Aorta (tissue), 5 donors: ENCODE results near the gene CPEB4. TPM values are rescaled to one million over a fixed set of nuclear protein-coding genes. Genes with fewer than 3 reads are reported as not detected.

ENCODE experiments used
- ATAC-seq: fragments of 200-7000 bp; cut with Tn5 transposase; one replicate; pipeline ENCODE4 v1.9.1; 2022; ENCODE audit warnings: moderate library complexity; ENCODE audit not compliant: low FRiP score
- DNase-seq, 2 donors: peaks; one replicate each; pipeline ENCODE4 v3.0.0-alpha.2; 2020
- H3K27ac ChIP-seq, 2 donors: one replicate each; pipeline ENCODE4 v1.5.1; 2013; ENCODE audit warnings: low read length in 2 of 2, mild to moderate bottlenecking in 2 of 2, moderate library complexity in 2 of 2, control low read depth in 1 of 2, inconsistent platforms in 1 of 2, low read depth in 1 of 2
- H3K27me3 ChIP-seq, 2 donors: one replicate each; pipeline ENCODE4 v1.6.1; 2013; ENCODE audit warnings: control low read depth in 1 of 2, low read length in 1 of 2, mild to moderate bottlenecking in 1 of 2, moderate library complexity in 1 of 2; ENCODE audit not compliant: insufficient read depth in 2 of 2, control insufficient read depth in 1 of 2
- H3K36me3 ChIP-seq, 2 donors: one replicate each; pipeline ENCODE4 v1.6.1; 2013; ENCODE audit warnings: control low read depth in 1 of 2, low read length in 1 of 2, mild to moderate bottlenecking in 1 of 2; ENCODE audit not compliant: insufficient read depth in 2 of 2, control insufficient read depth in 1 of 2
- H3K4me1 ChIP-seq, 2 donors: one replicate each; pipeline ENCODE4 v1.6.1; 2013; ENCODE audit warnings: low read length in 2 of 2, control low read depth in 1 of 2, mild to moderate bottlenecking in 1 of 2, moderate library complexity in 1 of 2; ENCODE audit not compliant: insufficient read depth in 2 of 2, control insufficient read depth in 1 of 2
- H3K4me3 ChIP-seq, 2 donors: one replicate each; pipeline ENCODE4 v1.5.1; 2013; ENCODE audit warnings: low read length in 2 of 2, control low read depth in 1 of 2, mild to moderate bottlenecking in 1 of 2
- H3K9me3 ChIP-seq: one replicate; pipeline ENCODE4 v1.6.1; 2013; ENCODE audit warnings: mild to moderate bottlenecking, low read length; ENCODE audit not compliant: control insufficient read depth
- WGBS, 2 donors: extraction: QIAGEN DNeasy Blood & Tissue Kit; methylation state at CpG; one replicate each; pipeline ENCODE4 v1.1.7; 2013; 5-methylcytosine and 5-hydroxymethylcytosine counted together
- intact Hi-C, 2 donors: fragments of 100-400 bp; cut with DNase I; formaldehyde crosslinking; loops; one replicate each; pipeline versions ENCODE4 v1.14.2 to v1.15.0; 2022
- polyA plus RNA-seq, 2 donors: library from polyadenylated mRNA; stranded (reverse); fragments of 200-250 nt; gene quantifications; one replicate each; pipeline ENCODE4 v1.2.3, GENCODE V29; 2013
- total RNA-seq, 2 donors: library from RNA; stranded (reverse); fragmentation: NEBNext Ultra II Directional; extraction: Animal tissue kit (Norgen Biotek cat#: 25700); gene quantifications; one replicate each; pipeline ENCODE4 v1.2.1, GENCODE V29; 2021
- donor health status: healthy with polysubstance abuse.
- donor health status: Bipolar disorder and iron deficiency.
- donor health status: DM: no; HTN: no; CAD: no.
- donor health status: DM: no; HTN: no; CAD: no.
- donor health status: DM: yes; HTN: yes; CAD: no.

Gene CPEB4
- total and polyA plus RNA-seq, 4 donors = 9.0 to 80.1 (median 30.5) TPM

DNA sequence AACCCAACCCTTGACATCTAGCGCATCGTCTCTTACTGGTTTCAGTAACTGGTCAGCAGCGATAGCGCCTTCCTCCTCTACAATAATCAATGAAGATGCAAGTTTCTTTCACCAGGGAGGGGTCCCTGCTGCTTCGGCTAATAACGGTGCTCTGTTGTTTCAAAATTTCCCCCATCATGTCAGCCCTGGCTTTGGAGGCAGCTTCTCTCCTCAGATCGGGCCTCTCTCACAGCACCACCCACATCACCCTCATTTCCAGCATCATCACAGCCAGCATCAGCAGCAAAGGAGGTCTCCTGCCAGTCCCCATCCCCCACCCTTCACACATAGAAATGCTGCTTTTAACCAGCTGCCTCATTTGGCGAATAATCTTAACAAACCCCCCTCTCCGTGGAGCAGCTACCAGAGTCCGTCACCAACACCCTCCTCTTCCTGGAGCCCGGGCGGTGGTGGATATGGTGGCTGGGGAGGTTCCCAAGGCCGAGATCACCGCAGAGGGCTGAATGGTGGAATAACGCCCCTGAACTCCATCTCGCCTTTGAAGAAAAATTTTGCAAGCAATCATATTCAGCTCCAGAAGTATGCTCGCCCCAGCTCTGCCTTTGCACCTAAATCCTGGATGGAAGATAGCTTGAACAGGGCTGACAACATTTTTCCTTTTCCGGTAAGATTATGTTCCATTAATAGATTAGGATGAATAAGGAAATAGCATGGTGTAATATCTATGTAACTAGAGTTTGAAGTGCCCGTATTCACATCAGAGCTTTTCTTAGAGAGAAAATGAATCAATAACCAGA lies 2.2 kb downstream of the CPEB4 start:
- intact Hi-C loops = loop anchor here in 1 of 2 donors (2.0 kb wide), 1 partner anchor 82 kb away; no protein-coding TSS in a partner anchor
- 14 to 15% methylated on average over 19 of the region's 19 CpGs for WGBS, 2 donors
- ATAC-seq (no peak), DNase-seq (peak in 1 of 2 donors; percentile 66)
- Histone ChIP-seq H3K4me3 (peak overlapping the region; percentile 97 to 99), H3K4me1 (peaks cover 0 to 6% of the 10 kb centered on the region in 2 donors), H3K9me3 (no peaks in the 10 kb centered on the region), H3K36me3 (no peaks in the 10 kb centered on the region), H3K27me3 (no peaks in the 10 kb centered on the region), H3K27ac (peak overlapping the region; percentile 9 to 96)

- H3K36me3 ChIP-seq = no peaks in the 10 kb centered on the region
- H3K4me3 ChIP-seq = peak overlapping the region; percentile 90 to 97
- peak overlapping the region in 1 of 2 donors; percentile 32 for H3K27ac ChIP-seq
- H3K27me3 ChIP-seq = no peaks in the 10 kb centered on the region
- no peak for ATAC-seq
- intact Hi-C loops = loop anchor here in 1 of 2 donors (2.0 kb wide), 1 partner anchor 81 kb away; no protein-coding TSS in a partner anchor
- no peak for DNase-seq
- H3K4me1 ChIP-seq = peaks cover 1 to 6% of the 10 kb centered on the region in 2 donors
- H3K9me3 ChIP-seq = no peaks in the 10 kb centered on the region
- 16 to 21% methylated on average over 3 of the region's 3 CpGs for WGBS, 2 donors
These were observed 3.4 kb downstream of the CPEB4 start for GRCh38 chr5:173891308-173892116.

DNA sequence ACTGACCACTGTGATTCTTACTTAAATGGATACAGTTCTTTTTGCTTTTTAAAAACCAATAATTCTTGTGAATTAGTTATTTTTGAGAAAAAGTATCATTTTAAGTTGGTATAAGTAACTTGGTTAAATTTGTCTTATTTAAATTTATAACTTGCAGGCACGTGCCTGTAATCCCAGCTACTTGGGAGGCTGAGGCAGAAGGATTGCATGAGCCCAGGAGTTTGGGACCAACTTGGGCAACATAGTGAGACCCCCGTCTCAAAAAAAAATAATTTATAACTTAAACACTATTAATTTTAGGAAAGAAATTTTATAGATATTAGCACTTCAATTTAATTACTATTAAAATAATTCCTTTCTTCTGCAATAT lies 5.0 kb downstream of the CPEB4 start:
- intact Hi-C loops = no loop called here
- ATAC-seq (no peak), DNase-seq (no peak)
- Histone ChIP-seq H3K4me3 (no peak overlapping the region), H3K27ac (no peak overlapping the region), H3K4me1 (peaks cover 1 to 6% of the 10 kb centered on the region in 2 donors), H3K27me3 (no peaks in the 10 kb centered on the region), H3K9me3 (no peaks in the 10 kb centered on the region), H3K36me3 (no peaks in the 10 kb centered on the region)
- 44 to 50% methylated on average over 2 of the region's 2 CpGs for WGBS, 2 donors

DNA sequence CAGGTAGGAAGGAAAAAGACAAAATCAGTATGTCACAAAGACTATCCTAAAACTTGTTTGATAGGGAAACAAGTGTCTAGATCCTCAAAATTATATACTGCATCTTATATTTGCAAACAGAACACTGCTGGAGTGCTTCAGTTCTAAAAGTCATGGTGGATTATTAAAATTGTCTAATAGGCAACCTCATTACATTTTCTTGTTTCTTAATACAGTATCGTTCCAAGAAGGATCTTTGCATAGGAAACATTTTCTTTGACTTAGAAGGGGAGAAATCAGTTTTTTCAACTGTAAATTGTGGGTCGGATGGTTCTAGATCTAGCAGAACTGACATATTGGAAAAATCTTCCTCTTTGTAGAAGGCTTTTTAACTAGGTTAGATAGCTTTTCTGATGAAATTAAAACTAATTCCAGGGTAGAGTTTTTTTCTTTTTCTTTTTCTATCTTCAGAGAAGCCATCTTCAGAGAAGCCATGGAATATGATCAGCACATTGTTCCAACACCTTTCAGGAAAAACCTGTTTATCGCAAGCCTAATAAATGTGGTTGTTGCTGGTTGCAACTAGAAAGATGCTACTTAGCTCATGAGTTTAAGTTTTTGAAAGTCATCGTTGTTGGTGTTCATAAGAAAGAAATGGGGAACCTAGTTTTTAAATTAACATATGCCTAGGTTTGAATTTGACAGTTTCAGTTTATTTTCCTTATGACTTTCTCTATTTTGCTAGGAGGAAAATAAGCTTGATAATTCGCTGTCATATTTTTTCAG lies 7.4 kb downstream of the CPEB4 start:
- WGBS, 2 donors = 70 to 73% methylated on average over 5 of the region's 5 CpGs
- Histone ChIP-seq H3K4me3 (no peak overlapping the region), H3K36me3 (no peaks in the 10 kb centered on the region), H3K27me3 (no peaks in the 10 kb centered on the region), H3K27ac (no peak overlapping the region), H3K4me1 (peaks cover 1 to 6% of the 10 kb centered on the region in 2 donors), H3K9me3 (no peaks in the 10 kb centered on the region)
- intact Hi-C loops = no loop called here
- DNase-seq (no peak), ATAC-seq (no peak)

DNA sequence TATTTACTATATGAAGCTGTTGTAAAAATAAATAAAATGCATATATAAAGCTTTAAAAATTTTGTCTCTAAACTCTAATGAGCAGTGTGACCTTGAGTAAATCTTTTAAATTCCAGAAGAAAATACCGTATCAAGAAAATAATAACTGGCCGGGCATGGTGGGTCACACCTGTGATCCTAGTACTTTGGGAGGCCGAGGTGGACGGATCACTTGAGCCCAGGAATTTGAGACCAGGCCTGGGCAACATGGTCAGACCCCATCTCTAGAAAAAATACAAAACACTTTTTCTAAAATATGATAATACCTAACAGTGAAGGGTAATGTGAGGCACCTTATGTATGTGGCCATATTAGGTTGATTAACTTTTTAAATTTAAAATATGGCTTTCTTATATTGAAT lies 8.5 kb downstream of the CPEB4 start:
- H3K27ac ChIP-seq = no peak overlapping the region
- H3K4me3 ChIP-seq = no peak overlapping the region
- no peaks in the 10 kb centered on the region for H3K9me3 ChIP-seq
- intact Hi-C loops = no loop called here
- H3K4me1 ChIP-seq = peaks cover 1 to 6% of the 10 kb centered on the region in 2 donors
- DNase-seq (no peak), ATAC-seq (no peak)
- H3K36me3 ChIP-seq = no peaks in the 10 kb centered on the region
- no peaks in the 10 kb centered on the region for H3K27me3 ChIP-seq
- 97 to 98% methylated on average over 4 of the region's 4 CpGs for WGBS, 2 donors

DNA sequence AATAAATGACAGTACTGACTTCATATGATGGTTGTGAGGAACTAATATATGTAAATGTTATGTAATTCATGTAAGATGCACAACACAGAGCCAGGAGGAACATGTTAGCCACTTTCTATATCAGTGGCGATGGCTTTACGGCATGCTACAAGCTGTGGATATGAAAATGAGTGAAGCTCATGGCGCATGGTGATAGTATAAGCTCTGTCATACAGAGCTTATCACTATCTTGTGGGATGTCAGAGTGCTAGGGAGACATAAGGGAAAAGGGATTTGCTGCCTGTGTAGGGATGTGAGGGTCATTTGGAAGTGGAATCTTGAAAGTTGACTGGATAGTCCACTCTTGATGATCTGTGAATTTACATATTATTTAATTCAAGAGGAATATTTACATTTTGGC lies 13.6 kb downstream of the CPEB4 start:
- no peaks in the 10 kb centered on the region for H3K9me3 ChIP-seq
- intact Hi-C loops = no loop called here
- H3K36me3 ChIP-seq = no peaks in the 10 kb centered on the region
- peaks cover 2 to 7% of the 10 kb centered on the region in 2 donors for H3K4me1 ChIP-seq
- WGBS, 2 donors = 76 to 78% methylated on average over 3 of the region's 3 CpGs
- DNase-seq (no peak), ATAC-seq (no peak)
- peak overlapping the region; percentile 49 to 76 for H3K27ac ChIP-seq
- no peak overlapping the region for H3K4me3 ChIP-seq
- H3K27me3 ChIP-seq = no peaks in the 10 kb centered on the region

DNA sequence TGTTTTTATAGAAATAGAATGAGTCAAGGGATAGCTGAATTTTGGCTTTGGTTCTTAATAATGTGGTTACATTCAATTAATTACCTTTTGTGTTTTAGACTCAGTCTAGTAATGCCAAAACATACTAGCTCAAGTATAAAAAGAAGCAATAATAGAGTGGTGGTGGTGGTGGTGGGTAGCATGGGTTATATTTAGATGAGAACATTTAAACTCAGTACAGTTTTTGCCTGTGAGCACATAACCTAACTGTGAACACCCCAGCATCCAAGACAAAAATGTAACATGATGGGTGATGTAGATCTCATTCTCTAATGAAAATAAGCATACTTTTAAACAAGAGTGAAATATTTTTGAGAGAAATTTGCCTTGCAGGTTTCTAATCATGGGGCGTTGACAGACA lies 14.2 kb downstream of the CPEB4 start:
- DNase-seq (no peak), ATAC-seq (no peak)
- Histone ChIP-seq H3K9me3 (no peaks in the 10 kb centered on the region), H3K27ac (no peak overlapping the region), H3K27me3 (no peaks in the 10 kb centered on the region), H3K4me1 (peaks cover 2 to 7% of the 10 kb centered on the region in 2 donors), H3K4me3 (no peak overlapping the region), H3K36me3 (no peaks in the 10 kb centered on the region)
- intact Hi-C loops = no loop called here
- WGBS, 2 donors = 17 to 23% methylated on average over 1 of the region's 1 CpG

DNA sequence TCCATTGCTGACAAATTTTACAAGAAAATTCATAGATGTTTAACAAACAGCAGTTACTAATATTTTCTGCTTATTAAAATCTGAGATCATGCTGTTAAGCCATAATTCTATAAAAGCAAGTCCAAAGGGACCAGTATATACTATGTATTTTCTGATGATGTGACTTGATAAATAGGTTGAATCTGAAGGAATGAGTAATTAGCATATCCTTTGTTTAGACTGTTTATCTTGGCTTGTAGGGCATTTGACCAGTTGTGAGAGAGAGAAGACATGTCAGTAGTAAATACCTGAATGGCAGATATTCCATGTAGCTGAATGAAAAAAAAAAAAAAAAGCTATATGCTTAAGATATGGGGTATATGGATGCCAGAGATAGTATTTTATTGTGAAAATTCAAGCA lies 14.6 kb downstream of the CPEB4 start:
- ATAC-seq = no peak

More for the DNA sequence above, 14.6 kb downstream of the CPEB4 start:
- intact Hi-C loops = no loop called here
- Histone ChIP-seq H3K4me1 (peaks cover 2 to 7% of the 10 kb centered on the region in 2 donors), H3K27ac (no peak overlapping the region), H3K27me3 (no peaks in the 10 kb centered on the region), H3K9me3 (no peaks in the 10 kb centered on the region), H3K4me3 (no peak overlapping the region), H3K36me3 (no peaks in the 10 kb centered on the region)
- DNase-seq = no peak
